Large intestine (tissue), 3 donors: Measurements from ENCODE around the gene COL27A1. TPM values are rescaled to one million over a fixed set of nuclear protein-coding genes. Genes with fewer than 3 reads are reported as not detected.
A peak's percentile ranks its signal among the peaks of the same experiment; 100 is the strongest.

Source experiments
- DNase-seq, 2 donors: peaks; one replicate each; pipeline versions ENCODE4 v3.0.0 to v3.0.0-alpha.2; 2013
- H3K27ac ChIP-seq: one replicate; pipeline ENCODE4 v1.5.1; 2013; ENCODE audit warnings: low read length
- H3K27me3 ChIP-seq: 2 replicates; pipeline ENCODE4 v1.6.1; 2013; ENCODE audit warnings: low read length; ENCODE audit not compliant: control insufficient read depth, insufficient read depth
- H3K36me3 ChIP-seq: 2 replicates; pipeline ENCODE4 v1.6.1; 2013; ENCODE audit warnings: low read length; ENCODE audit not compliant: control insufficient read depth, insufficient read depth
- H3K4me1 ChIP-seq: one replicate; pipeline ENCODE4 v1.6.1; 2013; ENCODE audit warnings: low read length; ENCODE audit not compliant: control insufficient read depth, insufficient read depth
- H3K4me3 ChIP-seq: one replicate; pipeline ENCODE4 v1.5.1; 2013; ENCODE audit warnings: low read length
- H3K9me3 ChIP-seq: one replicate; pipeline ENCODE4 v1.6.1; 2013; ENCODE audit warnings: mild to moderate bottlenecking, low read depth, low read length, moderate library complexity; ENCODE audit not compliant: control insufficient read depth
- WGBS: methylation state at CpG from one replicate; pipeline ENCODE4 v1.1.5; 2013; ENCODE audit warnings: low lambda C conversion rate; ENCODE audit not compliant: insufficient coverage; 5-methylcytosine and 5-hydroxymethylcytosine counted together
- polyA plus RNA-seq: library from polyadenylated mRNA; unstranded; fragments of 120-200 nt; gene quantifications from one replicate; pipeline ENCODE4 v1.2.1, GENCODE V29; 2013

The COL27A1 gene
- polyA plus RNA-seq, 1 donor = 117 TPM

GRCh38 chr9:114261026-114261425, 105.7 kb downstream of the COL27A1 start:
- WGBS = no CpG with 5 or more reads among the region's 10 CpGs
- Histone ChIP-seq H3K9me3 (no peaks in the 10 kb centered on the region), H3K27me3 (no peaks in the 10 kb centered on the region), H3K4me3 (no peak overlapping the region), H3K27ac (no peak overlapping the region), H3K4me1 (no peaks in the 10 kb centered on the region), H3K36me3 (peaks cover 72% of the 10 kb centered on the region)
- no peak for DNase-seq

GRCh38 chr9:114261987-114262386, 106.7 kb downstream of the COL27A1 start:
- Histone ChIP-seq H3K4me1 (no peaks in the 10 kb centered on the region), H3K36me3 (peaks cover 76% of the 10 kb centered on the region), H3K4me3 (no peak overlapping the region), H3K9me3 (no peaks in the 10 kb centered on the region), H3K27me3 (no peaks in the 10 kb centered on the region), H3K27ac (no peak overlapping the region)
- no CpG with 5 or more reads among the region's 9 CpGs for WGBS
- DNase-seq = no peak

GRCh38 chr9:114263853-114264510, 108.6 kb downstream of the COL27A1 start:
- Histone ChIP-seq H3K27me3 (no peaks in the 10 kb centered on the region), H3K9me3 (no peaks in the 10 kb centered on the region), H3K36me3 (peaks cover 74% of the 10 kb centered on the region), H3K27ac (no peak overlapping the region), H3K4me1 (peaks cover 4% of the 10 kb centered on the region), H3K4me3 (no peak overlapping the region)
- no peak for DNase-seq
- WGBS = no CpG with 5 or more reads among the region's 21 CpGs

- H3K4me1 ChIP-seq = peaks cover 9% of the 10 kb centered on the region
- no peak overlapping the region for H3K27ac ChIP-seq
- no peaks in the 10 kb centered on the region for H3K9me3 ChIP-seq
- no peak for DNase-seq
- WGBS = no CpG with 5 or more reads among the region's 15 CpGs
- H3K27me3 ChIP-seq = no peaks in the 10 kb centered on the region
- peaks cover 74% of the 10 kb centered on the region for H3K36me3 ChIP-seq
- no peak overlapping the region for H3K4me3 ChIP-seq
Observed at GRCh38 chr9:114264806-114265550, 109.6 kb downstream of the COL27A1 start.

- H3K27me3 ChIP-seq = no peaks in the 10 kb centered on the region
- no peak for DNase-seq
- WGBS = no CpG with 5 or more reads among the region's 6 CpGs
- peaks cover 78% of the 10 kb centered on the region for H3K36me3 ChIP-seq
- H3K4me1 ChIP-seq = peaks cover 9% of the 10 kb centered on the region
- H3K9me3 ChIP-seq = no peaks in the 10 kb centered on the region
- no peak overlapping the region for H3K4me3 ChIP-seq
- no peak overlapping the region for H3K27ac ChIP-seq
Observed at GRCh38 chr9:114266969-114267368, 111.6 kb downstream of the COL27A1 start.

- peaks cover 75% of the 10 kb centered on the region for H3K36me3 ChIP-seq
Observed at GRCh38 chr9:114269023-114269422, 113.7 kb downstream of the COL27A1 start.

GRCh38 chr9:114270120-114270975, 115.0 kb downstream of the COL27A1 start:
- no peak overlapping the region for H3K4me3 ChIP-seq
- WGBS = no CpG with 5 or more reads among the region's 8 CpGs
- H3K36me3 ChIP-seq = peaks cover 70% of the 10 kb centered on the region
- H3K27ac ChIP-seq = no peak overlapping the region
- H3K4me1 ChIP-seq = peaks cover 9% of the 10 kb centered on the region
- no peaks in the 10 kb centered on the region for H3K27me3 ChIP-seq
- no peaks in the 10 kb centered on the region for H3K9me3 ChIP-seq
- no peak for DNase-seq

More at GRCh38 chr9:114269023-114269422, 113.7 kb downstream of the COL27A1 start:
- Histone ChIP-seq H3K27me3 (no peaks in the 10 kb centered on the region), H3K4me3 (no peak overlapping the region), H3K27ac (no peak overlapping the region), H3K4me1 (peaks cover 9% of the 10 kb centered on the region), H3K9me3 (no peaks in the 10 kb centered on the region)
- DNase-seq = peak in 1 of 2 donors; percentile 75
- no CpG with 5 or more reads among the region's 9 CpGs for WGBS

GRCh38 chr9:114271556-114272510, 116.5 kb downstream of the COL27A1 start:
- no CpG with 5 or more reads among the region's 18 CpGs for WGBS
- H3K4me3 ChIP-seq = no peak overlapping the region
- H3K27me3 ChIP-seq = no peaks in the 10 kb centered on the region
- H3K4me1 ChIP-seq = peaks cover 9% of the 10 kb centered on the region
- DNase-seq = peak in 1 of 2 donors; percentile 28
- H3K9me3 ChIP-seq = no peaks in the 10 kb centered on the region
- H3K36me3 ChIP-seq = peaks cover 70% of the 10 kb centered on the region
- no peak overlapping the region for H3K27ac ChIP-seq

GRCh38 chr9:114272739-114273431, 117.5 kb downstream of the COL27A1 start:
- H3K9me3 ChIP-seq = no peaks in the 10 kb centered on the region
- peaks cover 67% of the 10 kb centered on the region for H3K36me3 ChIP-seq
- no peak overlapping the region for H3K27ac ChIP-seq
- WGBS = no CpG with 5 or more reads among the region's 12 CpGs
- DNase-seq = no peak
- no peaks in the 10 kb centered on the region for H3K27me3 ChIP-seq
- no peak overlapping the region for H3K4me3 ChIP-seq
- H3K4me1 ChIP-seq = peaks cover 9% of the 10 kb centered on the region
